Loucy (cell line): ENCODE data around the gene ZIC4.

ENCODE experiments used
- EZH2phosphoT487 ChIP-seq: fragments of 200-600 bp; IDR thresholded peaks from 2 replicates; pipeline ENCODE4 v1.6.1; 2018; ENCODE audit warnings: antibody characterized with exemption, mild to moderate bottlenecking, moderate library complexity, borderline replicate concordance
- TF ChIP-seq, protein P1 (sequence below): fragments of 200-600 bp; sonication (generic); conservative IDR thresholded peaks from 2 replicates; pipeline ENCODE4 v1.5.1; 2014; ENCODE audit warnings: mild to moderate bottlenecking, antibody characterized with exemption, low read length

DNA sequence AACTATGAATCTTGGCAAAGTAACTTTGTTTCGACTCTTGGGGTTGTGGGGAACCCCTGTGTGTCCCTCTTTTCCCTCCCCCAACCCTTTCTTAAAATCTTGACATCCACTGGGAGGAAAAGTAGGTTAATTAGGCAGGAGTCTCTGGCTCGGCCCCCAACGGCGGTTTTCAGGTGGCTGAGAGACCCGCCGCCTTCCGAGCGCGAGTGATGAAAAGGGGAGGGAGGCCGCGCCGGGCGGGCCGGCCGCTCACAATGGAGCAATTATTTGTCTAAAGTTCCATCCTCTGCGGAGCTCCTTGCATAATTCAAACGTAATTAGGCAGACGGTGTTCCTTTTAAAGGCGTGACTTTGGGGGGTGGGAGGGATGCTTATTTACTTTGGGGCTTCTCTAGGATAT, 51.7 kb downstream of the ZIC4 start:
- TF ChIP-seq, protein P1, sequence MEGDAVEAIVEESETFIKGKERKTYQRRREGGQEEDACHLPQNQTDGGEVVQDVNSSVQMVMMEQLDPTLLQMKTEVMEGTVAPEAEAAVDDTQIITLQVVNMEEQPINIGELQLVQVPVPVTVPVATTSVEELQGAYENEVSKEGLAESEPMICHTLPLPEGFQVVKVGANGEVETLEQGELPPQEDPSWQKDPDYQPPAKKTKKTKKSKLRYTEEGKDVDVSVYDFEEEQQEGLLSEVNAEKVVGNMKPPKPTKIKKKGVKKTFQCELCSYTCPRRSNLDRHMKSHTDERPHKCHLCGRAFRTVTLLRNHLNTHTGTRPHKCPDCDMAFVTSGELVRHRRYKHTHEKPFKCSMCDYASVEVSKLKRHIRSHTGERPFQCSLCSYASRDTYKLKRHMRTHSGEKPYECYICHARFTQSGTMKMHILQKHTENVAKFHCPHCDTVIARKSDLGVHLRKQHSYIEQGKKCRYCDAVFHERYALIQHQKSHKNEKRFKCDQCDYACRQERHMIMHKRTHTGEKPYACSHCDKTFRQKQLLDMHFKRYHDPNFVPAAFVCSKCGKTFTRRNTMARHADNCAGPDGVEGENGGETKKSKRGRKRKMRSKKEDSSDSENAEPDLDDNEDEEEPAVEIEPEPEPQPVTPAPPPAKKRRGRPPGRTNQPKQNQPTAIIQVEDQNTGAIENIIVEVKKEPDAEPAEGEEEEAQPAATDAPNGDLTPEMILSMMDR, result no peak
- no peak for TF ChIP-seq EZH2phosphoT487
